ENCODE results near the gene HBS1L.

Gene HBS1L

GRCh38 chr6:135093578-135093977 lies 39.0 kb upstream of the HBS1L start:
- no peak overlapping the region for H3K27ac ChIP-seq (ENCODE audit: low read depth, low read length)
- H3K4me1 ChIP-seq (ENCODE audit: control insufficient read depth, low read length) = peaks cover 23% of the 10 kb centered on the region

GRCh38 chr6:135092724-135093123 lies 38.1 kb upstream of the HBS1L start:
- Histone ChIP-seq H3K4me2 (ENCODE audit: low read length) (no peak overlapping the region), H3K9me3 (ENCODE audit: control insufficient read depth, insufficient read depth, low read length) (no peaks in the 10 kb centered on the region), H3K9me2 (replicated peaks; ENCODE audit: control insufficient read depth, low read length) (no peaks in the 10 kb centered on the region), H4K20me1 (ENCODE audit: control insufficient read depth, insufficient read depth, low read depth, low read length) (no peaks in the 10 kb centered on the region), H3K27me3 (ENCODE audit: control insufficient read depth, low read length) (no peaks in the 10 kb centered on the region), H3K4me1 (ENCODE audit: control insufficient read depth, low read length) (peaks cover 31% of the 10 kb centered on the region), H3F3A (ENCODE audit: control insufficient read depth, insufficient read depth) (no peaks in the 10 kb centered on the region), H3K79me2 (ENCODE audit: control insufficient read depth, low read length) (no peaks in the 10 kb centered on the region), H3K4me3 (ENCODE audit: low read length) (no peak overlapping the region), H3K27ac (ENCODE audit: low read depth, low read length) (no peak overlapping the region), H3K36me3 (ENCODE audit: control insufficient read depth, low read length) (no peaks in the 10 kb centered on the region)
- TF ChIP-seq CTCF (IDR thresholded peaks at IDR 0.05; ENCODE audit: low read depth, low read length, poor library complexity, severe bottlenecking) = no peak
- no peak for TF ChIP-seq EZH2phosphoT487 (IDR thresholded peaks at IDR 0.05; ENCODE audit: borderline replicate concordance, low read length)

More at GRCh38 chr6:135093578-135093977, 39.0 kb upstream of the HBS1L start:
- Histone ChIP-seq H3K9me3 (ENCODE audit: control insufficient read depth, insufficient read depth, low read length) (no peaks in the 10 kb centered on the region), H3K4me3 (ENCODE audit: low read length) (no peak overlapping the region), H3K9me2 (replicated peaks; ENCODE audit: control insufficient read depth, low read length) (no peaks in the 10 kb centered on the region), H3K27me3 (ENCODE audit: control insufficient read depth, low read length) (no peaks in the 10 kb centered on the region), H3F3A (ENCODE audit: control insufficient read depth, insufficient read depth) (no peaks in the 10 kb centered on the region), H3K4me2 (ENCODE audit: low read length) (no peak overlapping the region), H3K79me2 (ENCODE audit: control insufficient read depth, low read length) (no peaks in the 10 kb centered on the region), H4K20me1 (ENCODE audit: control insufficient read depth, insufficient read depth, low read depth, low read length) (no peaks in the 10 kb centered on the region), H3K36me3 (ENCODE audit: control insufficient read depth, low read length) (no peaks in the 10 kb centered on the region)
- TF ChIP-seq CTCF (IDR thresholded peaks at IDR 0.05; ENCODE audit: low read depth, low read length, poor library complexity, severe bottlenecking) (no peak), EZH2phosphoT487 (IDR thresholded peaks at IDR 0.05; ENCODE audit: borderline replicate concordance, low read length) (no peak)

- TF ChIP-seq EZH2phosphoT487 (IDR thresholded peaks at IDR 0.05; ENCODE audit: borderline replicate concordance, low read length) = no peak
- no peak for TF ChIP-seq CTCF (IDR thresholded peaks at IDR 0.05; ENCODE audit: low read depth, low read length, poor library complexity, severe bottlenecking)
- Histone ChIP-seq H3K27ac (ENCODE audit: low read depth, low read length) (no peak overlapping the region), H4K20me1 (ENCODE audit: control insufficient read depth, insufficient read depth, low read depth, low read length) (no peaks in the 10 kb centered on the region), H3K36me3 (ENCODE audit: control insufficient read depth, low read length) (no peaks in the 10 kb centered on the region), H3K4me1 (ENCODE audit: control insufficient read depth, low read length) (peaks cover 50% of the 10 kb centered on the region), H3K4me2 (ENCODE audit: low read length) (no peak overlapping the region), H3K79me2 (ENCODE audit: control insufficient read depth, low read length) (no peaks in the 10 kb centered on the region), H3F3A (ENCODE audit: control insufficient read depth, insufficient read depth) (no peaks in the 10 kb centered on the region), H3K9me3 (ENCODE audit: control insufficient read depth, insufficient read depth, low read length) (no peaks in the 10 kb centered on the region), H3K27me3 (ENCODE audit: control insufficient read depth, low read length) (no peaks in the 10 kb centered on the region), H3K9me2 (replicated peaks; ENCODE audit: control insufficient read depth, low read length) (no peaks in the 10 kb centered on the region), H3K4me3 (ENCODE audit: low read length) (no peak overlapping the region)
Observed at GRCh38 chr6:135090819-135091218, 36.2 kb upstream of the HBS1L start.

- Histone ChIP-seq H3K9me3 (ENCODE audit: control insufficient read depth, insufficient read depth, low read length) (no peaks in the 10 kb centered on the region), H3F3A (ENCODE audit: control insufficient read depth, insufficient read depth) (no peaks in the 10 kb centered on the region), H3K27ac (ENCODE audit: low read depth, low read length) (no peak overlapping the region), H3K36me3 (ENCODE audit: control insufficient read depth, low read length) (no peaks in the 10 kb centered on the region), H3K4me3 (ENCODE audit: low read length) (no peak overlapping the region), H3K9me2 (replicated peaks; ENCODE audit: control insufficient read depth, low read length) (no peaks in the 10 kb centered on the region), H3K4me2 (ENCODE audit: low read length) (no peak overlapping the region), H3K27me3 (ENCODE audit: control insufficient read depth, low read length) (no peaks in the 10 kb centered on the region), H3K79me2 (ENCODE audit: control insufficient read depth, low read length) (no peaks in the 10 kb centered on the region), H4K20me1 (ENCODE audit: control insufficient read depth, insufficient read depth, low read depth, low read length) (no peaks in the 10 kb centered on the region), H3K4me1 (ENCODE audit: control insufficient read depth, low read length) (peaks cover 59% of the 10 kb centered on the region)
- TF ChIP-seq CTCF (IDR thresholded peaks at IDR 0.05; ENCODE audit: low read depth, low read length, poor library complexity, severe bottlenecking) (no peak), EZH2phosphoT487 (IDR thresholded peaks at IDR 0.05; ENCODE audit: borderline replicate concordance, low read length) (no peak)
Observed at GRCh38 chr6:135089901-135090300, 35.3 kb upstream of the HBS1L start.
